KMS-11 (cell line): Measurements from ENCODE around the gene AKAP13.

ENCODE experiments used
- H2AFZ ChIP-seq: fragments of 200-600 bp; sonication (generic); 2 replicates; pipeline ENCODE4 v1.6.1; 2016; ENCODE audit warnings: antibody characterized with exemption, mixed run types, low read depth
- H3K27ac ChIP-seq: fragments of 200-600 bp; sonication (generic); 2 replicates; pipeline ENCODE4 v1.6.1; 2016; ENCODE audit warnings: mild to moderate bottlenecking, mixed run types
- H3K27me3 ChIP-seq: fragments of 200-600 bp; sonication (generic); 2 replicates; pipeline ENCODE4 v1.6.1; 2017; ENCODE audit warnings: mild to moderate bottlenecking, low read depth, mixed run types, moderate library complexity; ENCODE audit not compliant: insufficient read depth
- H3K36me3 ChIP-seq: fragments of 200-600 bp; sonication (generic); 2 replicates; pipeline ENCODE4 v1.6.1; 2017; ENCODE audit warnings: mild to moderate bottlenecking, mixed run types; ENCODE audit not compliant: insufficient read depth
- H3K4me1 ChIP-seq: fragments of 200-600 bp; sonication (generic); 2 replicates; pipeline ENCODE4 v1.6.1; 2016; ENCODE audit warnings: mild to moderate bottlenecking, low read depth, mixed run types; ENCODE audit not compliant: poor library complexity, severe bottlenecking
- H3K4me2 ChIP-seq: fragments of 200-600 bp; sonication (generic); 2 replicates; pipeline ENCODE4 v1.7.0; 2016; ENCODE audit warnings: mild to moderate bottlenecking, mixed run types
- H3K4me3 ChIP-seq: fragments of 200-600 bp; sonication (generic); IDR thresholded peaks from 2 replicates; pipeline ENCODE4 v1.6.1; 2017; ENCODE audit warnings: low read depth, low read length, mixed read lengths; ENCODE audit not compliant: insufficient read depth
- H3K79me2 ChIP-seq: fragments of 200-600 bp; sonication (generic); 2 replicates; pipeline ENCODE4 v1.6.1; 2016; ENCODE audit warnings: low read depth, mixed run types; ENCODE audit not compliant: insufficient read depth
- H3K9ac ChIP-seq: fragments of 200-600 bp; sonication (generic); 2 replicates; pipeline ENCODE4 v1.6.1; 2016; ENCODE audit warnings: mild to moderate bottlenecking, mixed run types
- H4K20me1 ChIP-seq: fragments of 200-600 bp; sonication (generic); 2 replicates; pipeline ENCODE4 v1.6.1; 2016; ENCODE audit warnings: mild to moderate bottlenecking, mixed run types; ENCODE audit not compliant: insufficient read depth
- TF ChIP-seq, protein P1 (sequence below): fragments of 200-600 bp; sonication (generic); conservative IDR thresholded peaks from 2 replicates; pipeline ENCODE4 v1.6.1; 2017; ENCODE audit warnings: low read depth, mild to moderate bottlenecking, antibody characterized with exemption, low read length, moderate library complexity, mixed read lengths

AKAP13 gene

DNA sequence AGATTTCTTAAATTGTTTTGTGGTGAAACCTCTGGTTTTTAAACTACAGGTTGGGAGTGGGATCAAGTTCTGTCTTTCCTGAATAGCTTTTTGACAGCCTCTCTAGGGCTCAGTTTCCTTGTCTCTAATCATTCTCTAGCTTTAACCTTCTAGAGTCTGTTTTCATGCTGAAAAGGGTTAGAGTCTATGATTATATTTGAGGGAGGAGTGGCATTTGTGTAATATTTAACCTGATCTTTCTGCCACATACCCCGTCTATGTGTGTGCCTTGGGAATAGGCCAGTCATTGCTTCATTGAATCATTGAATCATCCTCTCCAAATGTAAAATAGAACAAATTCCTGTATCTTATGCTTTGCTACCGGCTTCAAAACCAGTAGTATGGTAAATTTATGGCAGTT, 209.4 kb downstream of the AKAP13 start:
- Histone ChIP-seq H3K9ac (no peak overlapping the region), H3K36me3 (no peaks in the 10 kb centered on the region), H2AFZ (no peak overlapping the region), H3K27ac (no peak overlapping the region), H3K4me3 (no peak overlapping the region), H3K4me2 (no peak overlapping the region), H3K27me3 (no peaks in the 10 kb centered on the region), H3K4me1 (peaks cover 4% of the 10 kb centered on the region), H3K79me2 (no peaks in the 10 kb centered on the region), H4K20me1 (no peaks in the 10 kb centered on the region)
- TF ChIP-seq, protein P1, sequence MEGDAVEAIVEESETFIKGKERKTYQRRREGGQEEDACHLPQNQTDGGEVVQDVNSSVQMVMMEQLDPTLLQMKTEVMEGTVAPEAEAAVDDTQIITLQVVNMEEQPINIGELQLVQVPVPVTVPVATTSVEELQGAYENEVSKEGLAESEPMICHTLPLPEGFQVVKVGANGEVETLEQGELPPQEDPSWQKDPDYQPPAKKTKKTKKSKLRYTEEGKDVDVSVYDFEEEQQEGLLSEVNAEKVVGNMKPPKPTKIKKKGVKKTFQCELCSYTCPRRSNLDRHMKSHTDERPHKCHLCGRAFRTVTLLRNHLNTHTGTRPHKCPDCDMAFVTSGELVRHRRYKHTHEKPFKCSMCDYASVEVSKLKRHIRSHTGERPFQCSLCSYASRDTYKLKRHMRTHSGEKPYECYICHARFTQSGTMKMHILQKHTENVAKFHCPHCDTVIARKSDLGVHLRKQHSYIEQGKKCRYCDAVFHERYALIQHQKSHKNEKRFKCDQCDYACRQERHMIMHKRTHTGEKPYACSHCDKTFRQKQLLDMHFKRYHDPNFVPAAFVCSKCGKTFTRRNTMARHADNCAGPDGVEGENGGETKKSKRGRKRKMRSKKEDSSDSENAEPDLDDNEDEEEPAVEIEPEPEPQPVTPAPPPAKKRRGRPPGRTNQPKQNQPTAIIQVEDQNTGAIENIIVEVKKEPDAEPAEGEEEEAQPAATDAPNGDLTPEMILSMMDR = no peak

- Histone ChIP-seq H3K4me1 (no peaks in the 10 kb centered on the region), H3K4me2 (no peak overlapping the region), H3K36me3 (no peaks in the 10 kb centered on the region), H3K27me3 (no peaks in the 10 kb centered on the region), H3K9ac (no peak overlapping the region), H3K79me2 (no peaks in the 10 kb centered on the region), H4K20me1 (no peaks in the 10 kb centered on the region), H3K27ac (no peak overlapping the region), H3K4me3 (no peak overlapping the region), H2AFZ (no peak overlapping the region)
- TF ChIP-seq, protein P1 = no peak
Observed at GRCh38 chr15:85591622-85592021, 211.2 kb downstream of the AKAP13 start.

GRCh38 chr15:85592148-85592547, 211.7 kb downstream of the AKAP13 start:
- Histone ChIP-seq H4K20me1 (no peaks in the 10 kb centered on the region), H3K4me3 (no peak overlapping the region), H3K4me2 (no peak overlapping the region), H3K4me1 (peaks cover 1% of the 10 kb centered on the region), H3K27ac (no peak overlapping the region), H3K27me3 (no peaks in the 10 kb centered on the region), H3K79me2 (no peaks in the 10 kb centered on the region), H3K36me3 (no peaks in the 10 kb centered on the region), H3K9ac (no peak overlapping the region), H2AFZ (no peak overlapping the region)
- TF ChIP-seq, protein P1 = no peak

- Histone ChIP-seq H3K27me3 (no peaks in the 10 kb centered on the region), H4K20me1 (no peaks in the 10 kb centered on the region), H3K9ac (no peak overlapping the region), H3K4me1 (peaks cover 6% of the 10 kb centered on the region), H3K4me2 (no peak overlapping the region), H2AFZ (no peak overlapping the region), H3K36me3 (no peaks in the 10 kb centered on the region), H3K27ac (no peak overlapping the region), H3K4me3 (no peak overlapping the region), H3K79me2 (no peaks in the 10 kb centered on the region)
- TF ChIP-seq, protein P1 = no peak
Observed at GRCh38 chr15:85593809-85594445, 213.5 kb downstream of the AKAP13 start.
